OCI-M2 (cell line): ENCODE results near the gene MAGI2.

Experiments used
- DNase-seq: peaks from one replicate; lab custom pipeline; 2025; ENCODE audit not compliant: unreplicated experiment; lab: John Stamatoyannopoulos, UW

The MAGI2 gene

DNA sequence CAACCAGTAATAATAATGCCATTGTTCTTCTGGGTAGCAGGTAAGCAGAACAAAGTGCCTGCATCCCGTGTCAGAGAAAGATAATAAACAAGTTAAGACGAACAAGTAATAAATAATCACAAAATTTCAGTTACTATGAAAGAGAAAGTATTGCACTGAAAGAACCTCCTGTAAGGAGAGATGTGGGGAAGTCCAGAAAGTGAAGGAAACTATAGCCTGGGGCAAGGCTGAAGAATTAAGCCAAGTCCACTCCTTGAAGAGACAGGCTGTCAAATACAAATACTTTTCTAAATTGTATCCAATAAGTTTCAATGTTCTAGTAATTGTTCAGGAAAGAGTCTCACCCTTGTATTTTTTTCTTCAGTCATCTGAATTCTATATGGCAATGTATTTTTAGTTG, 611.4 kb downstream of the MAGI2 start:
- DNase-seq = no peak

DNA sequence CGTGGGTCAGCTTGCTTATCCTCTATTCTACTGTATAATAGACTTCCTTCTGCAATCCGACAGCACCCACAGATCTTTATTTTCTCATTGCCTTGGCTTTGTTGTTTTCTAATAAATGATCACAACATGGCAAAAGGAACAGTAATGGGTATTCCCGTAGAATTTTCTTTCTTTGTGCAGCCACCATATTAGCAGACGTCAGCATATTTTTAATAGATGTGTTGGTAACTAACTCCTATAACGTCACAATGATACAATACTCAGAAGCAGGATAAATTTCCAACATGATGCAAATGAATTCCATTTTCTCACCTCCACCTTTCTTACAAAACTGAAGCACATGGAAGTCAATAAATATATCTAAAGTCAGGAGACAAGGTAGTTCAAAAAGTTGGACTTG, 617.6 kb downstream of the MAGI2 start:
- no peak for DNase-seq

DNA sequence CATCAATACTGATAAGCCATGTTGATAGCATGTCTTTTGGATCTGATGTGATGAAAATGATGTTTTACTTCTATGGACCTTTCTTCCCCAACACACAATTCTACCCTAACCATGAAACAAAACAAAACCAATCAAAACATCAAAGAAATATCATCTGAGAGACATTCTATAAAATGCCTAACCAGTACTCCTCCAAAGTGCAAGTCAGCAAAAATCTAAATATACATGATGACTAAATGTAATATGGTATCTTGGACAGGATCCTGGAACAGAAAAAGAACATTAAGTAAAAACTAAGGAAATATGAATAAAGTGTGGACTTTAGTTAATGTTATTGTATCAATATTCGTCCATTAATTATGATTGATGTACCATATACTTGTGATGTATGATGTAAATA, 625.1 kb downstream of the MAGI2 start:
- DNase-seq = no peak

DNA sequence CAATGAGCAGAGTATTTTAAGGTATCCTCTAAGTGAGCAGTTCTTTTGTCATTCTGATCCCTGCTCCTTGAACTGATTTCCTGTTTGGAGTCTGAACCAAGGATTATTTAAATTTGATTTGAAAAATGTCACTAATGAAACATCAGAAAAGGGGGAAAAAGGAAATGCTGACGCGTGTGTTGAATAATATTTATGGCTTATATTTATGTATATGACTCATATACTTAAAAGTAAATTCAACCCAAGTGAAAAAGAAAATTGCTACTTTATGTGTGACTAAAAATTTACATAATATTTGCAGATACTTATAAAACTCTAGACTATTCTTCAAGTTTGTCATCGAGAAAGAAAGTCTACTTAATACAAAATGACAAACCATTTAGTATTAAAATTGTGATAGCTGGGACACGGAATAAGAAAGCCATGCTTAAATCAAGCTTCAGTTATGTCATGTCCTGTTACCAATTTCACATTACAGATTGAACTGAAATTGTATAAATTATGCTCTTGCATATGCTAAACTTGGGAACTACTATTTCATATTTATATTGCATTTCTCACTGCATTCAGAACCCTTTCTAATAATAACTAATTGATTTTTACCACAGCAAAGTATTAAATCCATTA, 649.9 kb downstream of the MAGI2 start:
- no peak for DNase-seq

DNA sequence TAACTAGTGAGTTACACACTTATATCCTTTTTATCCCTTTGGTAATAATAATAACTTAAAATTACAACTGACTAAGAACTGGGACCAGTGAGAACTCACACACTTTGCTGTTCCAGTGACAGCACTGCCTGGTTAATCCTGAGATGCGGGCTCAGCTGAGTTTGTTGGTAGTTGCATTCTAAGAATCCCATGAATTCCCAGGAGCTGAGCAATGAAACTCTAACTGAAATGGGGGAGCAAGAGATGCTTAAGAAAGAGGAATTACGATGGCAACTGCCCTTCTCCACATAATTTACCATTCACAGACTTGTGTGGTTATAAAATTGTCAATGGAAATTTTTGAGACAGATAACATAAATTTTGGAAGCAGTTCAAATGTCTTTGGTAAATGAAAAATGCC, 659.4 kb downstream of the MAGI2 start:
- DNase-seq = no peak

DNA sequence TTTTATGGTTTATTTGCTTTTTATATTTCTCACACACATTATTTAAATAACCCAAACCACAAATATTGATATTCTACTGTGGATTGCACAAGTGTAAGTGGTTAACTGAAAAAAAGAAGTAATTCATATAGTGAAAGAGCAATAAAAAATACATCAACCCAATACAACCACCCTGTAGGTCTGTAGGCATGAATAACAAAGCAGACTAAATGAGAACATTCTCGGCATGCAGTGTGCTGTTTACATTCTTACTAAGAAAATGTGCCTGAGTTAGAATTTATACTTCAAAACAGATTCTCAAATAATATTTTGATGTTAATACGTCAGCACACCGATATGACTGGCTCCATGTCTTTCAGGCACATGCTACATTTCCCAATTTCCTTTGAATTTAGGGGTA, 660.8 kb downstream of the MAGI2 start:
- DNase-seq = no peak

DNA sequence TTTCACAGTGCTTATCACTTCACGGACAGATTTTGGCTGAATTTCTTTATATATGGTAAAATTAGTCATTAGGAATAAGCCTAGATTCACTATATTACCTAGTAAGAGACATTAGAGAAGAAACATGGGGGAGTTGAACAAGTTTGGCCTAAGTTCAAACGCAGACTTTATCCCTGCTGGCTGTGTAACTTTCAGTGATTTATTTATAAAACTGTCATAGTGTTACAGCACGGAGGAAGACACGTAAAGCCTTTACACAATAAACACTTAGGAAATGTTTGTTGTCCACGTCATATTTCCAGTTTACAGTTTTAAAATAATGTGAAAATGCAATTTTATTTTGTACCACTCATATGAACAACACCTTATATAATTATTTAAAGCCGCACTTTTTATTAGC, 661.5 kb downstream of the MAGI2 start:
- no peak for DNase-seq

DNA sequence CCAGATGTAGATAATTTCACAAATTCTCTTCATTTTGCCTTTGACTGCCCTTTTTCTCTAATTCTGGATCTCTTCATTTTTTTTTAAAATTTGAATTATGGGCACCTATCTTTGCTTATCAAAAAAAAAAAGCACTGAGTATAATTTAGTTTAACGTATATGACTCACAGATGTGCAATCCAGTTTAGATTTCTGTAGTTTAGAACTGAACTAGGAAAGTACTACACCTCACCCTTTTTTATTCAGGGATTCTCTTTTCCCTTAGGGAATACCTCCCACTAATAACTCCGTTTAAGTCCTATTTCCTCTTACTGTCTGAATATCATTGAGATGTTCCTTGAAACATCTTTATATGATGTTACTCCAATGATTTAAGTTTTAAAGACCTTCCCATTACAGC, 665.0 kb downstream of the MAGI2 start:
- DNase-seq = no peak

DNA sequence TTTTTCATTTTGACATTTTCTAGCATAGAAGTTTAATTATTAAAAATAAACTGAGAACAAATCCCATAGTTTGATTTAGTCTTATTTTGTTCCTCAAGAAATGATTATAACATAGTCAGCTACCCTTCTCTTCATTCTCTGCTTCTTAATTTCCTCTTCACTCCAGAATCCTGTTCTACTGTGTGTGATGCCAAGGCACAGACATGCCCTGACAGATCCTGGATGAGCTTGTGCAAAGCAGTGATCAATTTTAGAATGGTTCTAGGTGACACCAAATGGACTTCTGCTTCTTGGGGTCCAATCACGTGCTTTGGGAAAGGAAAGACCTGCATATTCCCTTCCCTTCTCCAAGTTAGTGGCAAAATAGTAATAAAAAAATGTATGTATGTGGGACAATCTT, 665.6 kb downstream of the MAGI2 start:
- no peak for DNase-seq

DNA sequence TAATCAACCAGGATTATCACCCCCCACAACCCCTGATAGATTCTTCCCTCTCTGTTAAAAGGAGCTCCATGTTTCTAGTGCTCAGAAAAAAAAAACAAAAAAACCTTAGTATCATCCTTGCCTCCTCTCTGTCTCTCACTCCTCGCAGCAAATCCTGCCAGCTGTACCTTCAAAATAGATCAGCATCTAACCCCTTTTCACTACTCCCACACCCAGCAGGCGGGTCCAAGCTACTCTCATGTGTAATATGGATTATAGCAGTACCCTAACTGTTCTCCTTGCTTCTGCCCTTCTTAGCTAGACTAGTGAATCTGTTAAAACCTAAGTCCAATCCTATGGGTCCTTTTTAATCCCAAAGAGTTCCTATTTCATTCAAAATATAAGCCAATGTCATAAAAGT, 667.4 kb downstream of the MAGI2 start:
- DNase-seq = no peak

DNA sequence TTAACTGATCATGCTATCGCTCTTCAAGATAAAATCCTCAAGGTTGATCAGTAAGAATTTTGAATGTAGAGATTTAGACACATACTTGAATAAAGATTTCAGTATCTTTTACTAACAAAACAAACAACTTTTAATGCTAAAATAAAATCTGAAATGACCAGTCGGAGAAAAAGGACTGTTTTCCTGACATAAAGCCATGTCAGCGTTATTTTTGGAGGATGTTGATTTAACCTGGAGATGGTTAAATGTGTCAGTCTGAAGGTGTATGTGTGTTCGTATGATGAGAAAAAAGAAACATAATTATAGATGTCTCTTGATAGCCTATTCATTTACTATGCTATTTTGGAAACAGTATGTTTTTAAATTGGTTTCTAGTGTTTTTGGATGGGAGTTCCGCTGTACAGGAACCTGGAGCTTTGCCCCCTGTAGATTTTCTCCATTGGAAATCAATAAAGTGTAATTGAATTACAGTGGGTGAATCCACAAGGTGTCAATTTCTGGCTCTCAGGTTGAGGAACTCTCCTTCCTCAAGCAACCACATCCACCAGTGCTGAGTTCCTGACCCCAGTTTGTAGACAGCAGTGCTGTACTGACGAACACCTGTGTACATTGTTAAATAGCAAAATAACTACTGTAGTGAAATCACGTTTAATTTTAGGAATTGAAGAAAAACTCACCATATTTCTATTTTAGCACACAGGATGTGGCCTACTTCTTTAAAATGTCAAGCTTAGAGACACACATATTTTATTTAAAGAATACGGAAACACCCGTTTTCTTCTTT, 670.1 kb downstream of the MAGI2 start:
- DNase-seq = no peak

DNA sequence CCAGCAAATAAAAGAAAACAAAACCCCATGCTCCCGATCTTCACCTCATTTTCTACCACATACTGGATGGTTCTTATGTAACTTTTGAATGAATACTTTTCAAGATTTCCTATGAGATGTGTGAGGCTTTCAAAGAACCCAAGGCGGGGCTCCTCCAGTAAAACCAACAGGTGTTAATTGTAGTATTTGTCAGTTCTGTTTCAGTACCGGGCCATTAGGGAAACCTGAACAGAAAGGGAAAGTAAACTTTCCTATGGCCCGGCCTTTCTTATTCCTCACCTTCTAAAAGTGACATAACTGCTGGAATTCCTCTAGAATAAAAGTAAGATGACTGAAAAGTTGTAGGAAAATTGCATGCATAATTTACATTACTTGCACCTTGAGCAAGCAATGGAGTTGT, 672.9 kb downstream of the MAGI2 start:
- DNase-seq = no peak

DNA sequence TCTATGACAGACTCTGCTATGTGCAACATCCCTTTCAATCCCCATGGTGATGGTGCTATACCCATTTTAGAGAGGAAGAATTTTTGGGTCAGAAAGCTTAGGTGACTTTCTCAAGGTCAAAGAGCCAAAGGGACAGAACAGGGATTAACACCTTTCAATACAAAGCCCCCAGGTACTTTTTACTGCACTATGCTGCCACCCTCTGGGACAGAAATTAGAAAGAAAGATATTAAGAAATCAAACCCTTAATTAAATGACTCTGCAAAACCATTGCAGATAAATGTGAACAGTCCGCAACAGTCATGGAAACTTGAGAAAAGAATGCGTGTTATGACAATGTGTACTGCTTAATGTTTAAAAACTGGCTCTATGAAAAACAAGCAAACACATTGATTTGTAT, 673.7 kb downstream of the MAGI2 start:
- DNase-seq = no peak

DNA sequence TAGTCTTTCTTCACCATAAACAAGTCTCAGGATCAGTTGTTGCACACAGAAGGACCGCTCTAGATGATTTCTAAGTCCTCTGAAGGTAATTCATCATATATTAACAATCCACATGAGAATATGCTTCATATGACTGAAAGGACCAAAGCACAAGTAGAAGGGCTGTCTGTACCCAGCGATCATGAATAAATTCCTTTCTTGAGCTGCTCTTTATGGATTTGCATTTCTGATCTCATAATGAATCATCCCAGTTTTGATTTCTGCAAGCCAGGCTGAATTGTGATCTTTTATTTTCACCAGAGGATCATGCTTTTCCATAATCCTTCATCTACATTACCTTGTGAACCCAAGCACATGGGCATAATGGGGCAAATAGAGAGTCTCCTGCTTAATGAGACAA, 675.6 kb downstream of the MAGI2 start:
- no peak for DNase-seq

DNA sequence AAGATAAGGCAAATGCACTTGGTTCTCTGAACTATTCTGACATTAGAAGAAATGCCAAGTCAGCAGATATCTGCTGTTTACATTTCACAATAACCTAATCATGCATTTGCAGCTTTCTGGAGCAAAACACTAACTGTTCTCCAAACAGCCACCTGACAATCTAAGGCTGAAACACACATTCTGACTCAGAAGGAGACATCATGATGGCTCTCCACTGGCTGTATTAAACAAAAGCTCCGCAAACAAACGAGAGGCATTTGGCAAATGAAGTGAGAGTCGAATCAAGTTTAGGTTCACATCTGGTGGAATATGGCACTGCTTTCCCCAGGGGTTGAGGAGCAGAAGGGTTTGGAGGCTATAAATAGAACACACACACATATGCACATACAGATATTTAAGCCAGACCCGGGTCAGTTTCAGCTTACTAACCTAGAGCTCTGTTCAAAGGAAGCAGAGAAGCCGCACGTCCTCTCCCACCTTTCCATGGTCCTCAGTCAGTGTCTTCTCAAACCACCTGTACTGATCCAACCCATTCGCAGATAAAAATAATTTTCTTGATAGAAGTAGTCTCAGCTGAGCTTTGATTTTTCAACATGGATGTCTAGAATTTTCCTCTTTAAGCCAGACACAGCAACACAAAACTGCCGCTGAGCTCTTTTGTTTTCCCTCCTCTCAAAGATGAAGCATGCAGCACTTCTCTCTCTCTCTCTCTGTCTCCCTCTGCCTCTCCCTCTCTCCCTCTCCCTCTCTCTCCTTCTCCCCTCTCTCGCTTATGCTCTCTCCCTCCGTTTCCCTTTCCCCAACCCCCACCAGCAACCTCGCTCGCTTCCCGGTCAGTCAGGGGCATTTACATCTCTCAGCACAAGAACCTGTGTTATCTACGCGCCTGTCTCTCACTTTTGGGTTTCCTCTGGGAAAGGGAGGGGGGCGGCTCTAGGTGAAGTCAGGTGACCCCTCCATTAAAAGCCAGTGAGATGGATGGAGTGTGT, 682.8 kb downstream of the MAGI2 start:
- no peak for DNase-seq

DNA sequence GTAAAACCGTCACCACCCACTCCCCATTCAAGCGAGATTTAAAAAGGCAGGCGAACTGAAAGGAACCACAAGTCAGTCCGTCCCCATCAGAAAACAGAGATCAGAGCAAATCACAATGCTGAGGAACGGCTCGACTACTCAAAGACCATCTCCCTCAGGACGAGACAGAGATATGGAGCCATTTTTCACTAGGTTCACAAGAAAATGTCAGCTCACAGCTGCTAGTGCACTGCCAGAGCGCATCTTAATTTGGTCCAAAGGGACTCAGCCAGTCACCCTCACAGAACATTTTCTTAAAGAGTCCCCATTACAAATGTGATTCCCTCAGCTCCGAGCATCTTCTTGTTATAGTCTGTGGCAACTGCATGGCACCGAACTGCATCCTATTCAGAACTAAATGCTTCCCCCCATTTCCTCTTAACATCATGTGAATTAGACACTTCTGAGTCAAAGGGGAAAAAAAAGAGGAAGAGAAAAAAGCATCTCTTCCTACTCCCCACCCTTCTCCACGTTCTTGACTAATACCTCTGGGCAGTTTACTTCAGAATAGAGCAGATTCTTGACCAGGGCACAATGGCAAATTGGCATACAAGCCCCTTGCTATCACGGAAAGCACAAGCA, 683.9 kb downstream of the MAGI2 start:
- DNase-seq = no peak

DNA sequence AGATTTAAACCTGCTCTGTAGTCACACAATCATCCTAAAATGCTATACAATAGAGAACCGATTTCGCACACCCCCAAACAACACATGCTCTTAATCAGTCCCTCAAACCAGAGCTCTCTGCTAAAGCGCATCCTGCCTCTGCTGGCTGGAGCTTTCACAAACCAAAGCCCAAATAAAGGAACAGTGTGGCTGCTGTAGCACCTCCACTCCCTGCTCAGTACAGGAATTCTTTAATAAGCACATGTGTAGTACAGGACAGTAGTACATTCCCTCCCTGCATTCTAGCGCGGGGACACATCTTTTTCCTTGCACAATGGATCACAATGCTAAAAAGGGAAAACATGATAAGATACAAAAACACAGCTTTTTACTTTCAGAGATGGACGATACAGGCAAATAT, 684.6 kb downstream of the MAGI2 start:
- no peak for DNase-seq

DNA sequence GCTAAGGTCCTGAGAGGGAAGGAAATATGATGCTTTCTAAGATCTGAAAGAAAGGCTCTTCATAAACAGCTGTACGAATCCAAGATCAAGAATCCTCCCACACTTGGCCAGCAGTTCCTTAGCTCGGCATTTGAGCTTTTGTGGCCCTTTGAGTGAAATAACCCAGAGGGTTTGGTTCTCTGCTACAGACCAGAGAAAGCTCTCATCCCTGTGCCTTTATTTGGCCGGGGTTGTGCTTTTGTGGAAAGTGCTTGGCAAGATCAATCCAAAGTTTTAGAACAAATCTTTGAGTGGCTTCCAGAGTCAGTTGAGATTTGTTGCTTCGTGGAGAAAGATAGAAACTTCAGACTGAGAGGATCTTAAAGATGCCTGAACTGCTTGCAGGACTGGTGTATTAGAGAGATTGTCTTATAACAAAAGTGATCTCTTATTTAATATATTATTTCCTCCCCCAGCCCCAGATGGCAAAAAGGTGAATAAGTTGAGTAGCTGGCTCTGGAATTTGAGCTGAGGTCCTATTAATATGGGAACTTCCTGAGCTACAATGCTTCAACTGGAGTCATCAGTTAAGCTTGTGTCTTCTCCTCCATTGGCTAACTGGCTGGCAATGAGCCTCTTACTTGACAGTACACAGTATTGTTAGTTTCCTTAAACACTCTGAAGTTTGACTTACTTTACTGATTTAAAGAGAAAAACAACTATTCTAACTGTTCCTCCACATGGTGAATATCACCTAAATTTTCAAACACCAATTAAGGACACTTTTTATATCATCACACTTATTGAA, 687.3 kb downstream of the MAGI2 start:
- no peak for DNase-seq

DNA sequence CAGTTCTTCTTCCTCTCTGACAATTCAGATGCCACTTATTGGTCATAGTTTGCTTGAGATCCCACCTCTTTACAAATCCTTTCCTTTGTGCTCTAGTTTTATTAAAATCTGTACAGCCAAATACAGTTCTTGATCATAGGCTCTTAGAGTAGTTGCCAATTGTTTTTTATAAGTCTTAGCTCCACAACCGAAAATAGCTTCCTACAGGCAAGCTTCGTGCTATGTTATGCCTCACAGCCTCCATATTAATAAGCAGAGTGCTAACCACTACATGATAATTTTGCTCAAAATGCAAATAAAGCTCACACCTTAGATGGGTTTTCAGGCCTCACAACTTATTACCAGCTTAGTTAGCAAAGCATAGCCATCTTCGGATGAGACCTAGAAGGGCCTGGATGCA, 688.9 kb downstream of the MAGI2 start:
- no peak for DNase-seq

DNA sequence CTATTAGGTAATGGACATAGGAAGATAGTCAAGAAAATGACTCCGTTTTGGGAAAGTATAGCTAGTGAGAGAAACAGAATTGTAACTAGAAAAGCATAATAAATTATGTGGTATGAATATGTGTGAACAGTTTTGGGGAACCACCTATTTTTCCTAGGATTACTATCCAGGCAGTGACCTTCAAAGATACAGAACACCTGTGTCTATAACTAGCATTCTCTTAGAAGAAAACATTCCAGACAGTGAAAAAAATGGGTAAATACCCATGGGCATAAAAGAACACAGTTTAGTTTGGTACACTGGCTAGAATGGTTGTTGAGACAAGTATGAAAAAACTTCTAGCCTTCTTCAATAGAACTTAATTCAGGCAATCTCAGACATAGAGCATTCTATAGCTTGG, 690.8 kb downstream of the MAGI2 start:
- DNase-seq = no peak
